Measurements from ENCODE around the gene SLC38A3. TPM values are rescaled to one million over a fixed set of nuclear protein-coding genes. Genes with fewer than 3 reads are reported as not detected.

The SLC38A3 gene
- total RNA-seq, 2 donors from 2014 or later = 2.4 to 7.9 TPM

GRCh38 chr3:50230104-50230793 is 25.2 kb downstream of the SLC38A3 start:
- H3K4me3 ChIP-seq = no peak overlapping the region
- H3K27ac ChIP-seq = no peak overlapping the region
- TF ChIP-seq CTCF (IDR thresholded peaks at IDR 0.05) = no peak

GRCh38 chr3:50230794-50231125 is 25.7 kb downstream of the SLC38A3 start:
- no peak for TF ChIP-seq CTCF (IDR thresholded peaks at IDR 0.05)
- no peaks in the 10 kb centered on the region for H3K36me3 ChIP-seq
- no peaks in the 10 kb centered on the region for H3K9me3 ChIP-seq
- no peak for DNase-seq (ENCODE audit: low spot score)
- H3K4me1 ChIP-seq = peaks cover 0 to 33% of the 10 kb centered on the region in 2 donors
- H3K4me3 ChIP-seq = no peak overlapping the region
- no peak overlapping the region for H3K27ac ChIP-seq
- no peaks in the 10 kb centered on the region for H3K27me3 ChIP-seq

More at GRCh38 chr3:50230104-50230793, 25.2 kb downstream of the SLC38A3 start:
- H3K9me3 ChIP-seq = no peaks in the 10 kb centered on the region
- H3K36me3 ChIP-seq = no peaks in the 10 kb centered on the region
- H3K27me3 ChIP-seq = no peaks in the 10 kb centered on the region
- peaks cover 0 to 32% of the 10 kb centered on the region in 2 donors for H3K4me1 ChIP-seq
- no peak for DNase-seq (ENCODE audit: low spot score)

- peaks cover 0 to 26% of the 10 kb centered on the region in 2 donors for H3K4me1 ChIP-seq
- DNase-seq (ENCODE audit: low spot score) = no peak
- no peaks in the 10 kb centered on the region for H3K9me3 ChIP-seq
- H3K36me3 ChIP-seq = no peaks in the 10 kb centered on the region
- H3K27ac ChIP-seq = no peak overlapping the region
- no peaks in the 10 kb centered on the region for H3K27me3 ChIP-seq
- TF ChIP-seq CTCF (IDR thresholded peaks at IDR 0.05) = no peak
- no peak overlapping the region for H3K4me3 ChIP-seq
Measured at GRCh38 chr3:50231581-50231980, 26.5 kb downstream of the SLC38A3 start.

- Histone ChIP-seq H3K9me3 (no peaks in the 10 kb centered on the region), H3K27me3 (no peaks in the 10 kb centered on the region), H3K36me3 (no peaks in the 10 kb centered on the region), H3K27ac (no peak overlapping the region), H3K4me1 (peaks cover 0 to 27% of the 10 kb centered on the region in 2 donors), H3K4me3 (no peak overlapping the region)
- DNase-seq (ENCODE audit: low spot score) = no peak
- no peak for TF ChIP-seq CTCF (IDR thresholded peaks at IDR 0.05)
Measured at GRCh38 chr3:50232303-50232702, 27.2 kb downstream of the SLC38A3 start.

DNA sequence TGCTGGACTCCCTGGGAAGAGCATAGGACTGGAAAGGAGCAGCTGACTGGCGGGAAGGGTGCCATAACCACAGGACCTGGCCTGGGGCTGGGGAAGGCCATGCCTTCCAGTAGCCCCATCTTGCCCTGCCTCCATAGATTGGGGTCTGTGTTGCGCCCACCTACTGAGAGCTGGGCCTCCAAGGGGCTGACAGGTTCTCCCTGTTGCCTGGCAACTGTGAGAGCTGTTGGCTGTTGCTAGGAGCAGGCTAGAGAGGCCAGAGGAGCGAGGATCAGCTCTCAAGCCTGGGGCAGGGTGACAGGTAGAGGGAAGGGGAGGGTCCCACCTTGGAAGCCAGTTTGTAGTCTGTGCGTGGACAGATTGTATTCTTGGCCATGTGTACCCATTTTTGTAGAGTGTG is 28.1 kb downstream of the SLC38A3 start:
- TF ChIP-seq CTCF (IDR thresholded peaks at IDR 0.05) = no peak
- DNase-seq (ENCODE audit: low spot score) = no peak
- Histone ChIP-seq H3K27me3 (no peaks in the 10 kb centered on the region), H3K4me1 (peaks cover 0 to 26% of the 10 kb centered on the region in 2 donors), H3K4me3 (no peak overlapping the region), H3K27ac (no peak overlapping the region), H3K9me3 (no peaks in the 10 kb centered on the region), H3K36me3 (no peaks in the 10 kb centered on the region)
